ENCODE data around the gene SPATA46. TPM values are rescaled to one million over a fixed set of nuclear protein-coding genes. Genes with fewer than 3 reads are reported as not detected.
A peak's percentile ranks its signal among the peaks of the same experiment; 100 is the strongest.
"Not testable (repeated sequence)": the region's sequence is repeated elsewhere in the genome, so short reads cannot be mapped to it uniquely, and the experiment has no call there.

SPATA46 gene
- polyA plus RNA-seq, 2 donors, result not detected

GRCh38 chr1:162361349-162361748 is 15.3 kb downstream of the SPATA46 start:
- Histone ChIP-seq H3K4me3 (ENCODE audit: low read depth in 1 of 2, low read length in 2 of 2) (no peak overlapping the region), H3K4me1 (ENCODE audit: control insufficient read depth in 2 of 2, insufficient read depth in 2 of 2, low read length in 1 of 2) (peaks cover 3 to 8% of the 10 kb centered on the region in 2 donors), H3K36me3 (ENCODE audit: control insufficient read depth in 2 of 2, insufficient read depth in 2 of 2, low read length in 1 of 2) (peaks cover 0 to 2% of the 10 kb centered on the region in 2 donors), H3K9me3 (ENCODE audit: control insufficient read depth in 2 of 2, insufficient read depth in 1 of 2, low read depth in 1 of 2, low read length in 1 of 2) (no peaks in the 10 kb centered on the region), H3K27me3 (ENCODE audit: control insufficient read depth in 1 of 2, insufficient read depth in 2 of 2, low read length in 2 of 2) (no peaks in the 10 kb centered on the region), H3K27ac (ENCODE audit: low read depth in 2 of 2, low read length in 1 of 2) (peak overlapping the region in 1 of 2 donors; percentile 6)
- WGBS, 2 donors, result 93 to 95% methylated on average over 5 of the region's 5 CpGs

- WGBS, 2 donors, result 94 to 96% methylated on average over 4 of the region's 4 CpGs
- Histone ChIP-seq H3K4me1 (ENCODE audit: control insufficient read depth in 2 of 2, insufficient read depth in 2 of 2, low read length in 1 of 2) (peaks cover 3 to 6% of the 10 kb centered on the region in 2 donors), H3K9me3 (ENCODE audit: control insufficient read depth in 2 of 2, insufficient read depth in 1 of 2, low read depth in 1 of 2, low read length in 1 of 2) (no peaks in the 10 kb centered on the region), H3K27ac (ENCODE audit: low read depth in 2 of 2, low read length in 1 of 2) (no peak overlapping the region), H3K36me3 (ENCODE audit: control insufficient read depth in 2 of 2, insufficient read depth in 2 of 2, low read length in 1 of 2) (peaks cover 0 to 2% of the 10 kb centered on the region in 2 donors), H3K27me3 (ENCODE audit: control insufficient read depth in 1 of 2, insufficient read depth in 2 of 2, low read length in 2 of 2) (no peaks in the 10 kb centered on the region), H3K4me3 (ENCODE audit: low read depth in 1 of 2, low read length in 2 of 2) (no peak overlapping the region)
These were observed 15.8 kb downstream of the SPATA46 start for GRCh38 chr1:162360874-162361260.

DNA sequence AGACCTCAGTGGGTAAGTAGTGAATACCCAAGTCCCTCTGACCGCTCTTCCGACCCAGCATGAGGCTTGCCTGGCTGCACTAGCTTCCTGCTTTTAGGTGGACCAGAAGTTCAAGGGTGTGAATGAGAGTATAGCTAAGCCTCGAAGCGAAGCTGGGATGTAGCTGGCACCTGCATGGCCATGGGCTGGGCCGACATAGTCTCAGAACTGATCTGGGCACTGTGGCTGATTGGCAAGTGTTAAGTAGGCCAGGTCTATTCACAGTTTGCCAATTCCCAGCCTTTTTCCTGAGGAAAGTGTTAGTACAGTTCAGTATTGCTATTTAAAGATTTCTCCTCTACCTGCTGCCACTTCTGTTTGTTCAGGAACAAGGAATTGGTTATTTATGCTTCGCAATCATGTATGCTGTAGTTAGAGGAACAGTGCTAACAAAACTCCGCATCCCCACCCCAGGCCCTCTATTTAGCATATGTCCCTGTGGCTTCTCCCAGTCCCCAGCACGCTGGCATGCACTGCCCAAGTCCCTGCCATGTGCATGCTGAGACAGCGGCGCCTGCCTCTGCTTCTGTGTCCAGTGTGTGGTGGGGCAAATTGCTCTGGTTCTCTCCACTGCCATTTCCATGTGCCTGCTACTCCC is 16.3 kb downstream of the SPATA46 start:
- H3K9me3 ChIP-seq (ENCODE audit: control insufficient read depth in 2 of 2, insufficient read depth in 1 of 2, low read depth in 1 of 2, low read length in 1 of 2), result no peaks in the 10 kb centered on the region
- peaks cover 0 to 2% of the 10 kb centered on the region in 2 donors for H3K36me3 ChIP-seq (ENCODE audit: control insufficient read depth in 2 of 2, insufficient read depth in 2 of 2, low read length in 1 of 2)
- 85 to 92% methylated on average over 10 of the region's 10 CpGs for WGBS, 2 donors
- H3K4me3 ChIP-seq (ENCODE audit: low read depth in 1 of 2, low read length in 2 of 2), result no peak overlapping the region
- H3K4me1 ChIP-seq (ENCODE audit: control insufficient read depth in 2 of 2, insufficient read depth in 2 of 2, low read length in 1 of 2), result peaks cover 3 to 5% of the 10 kb centered on the region in 2 donors
- no peak overlapping the region for H3K27ac ChIP-seq (ENCODE audit: low read depth in 2 of 2, low read length in 1 of 2)
- no peaks in the 10 kb centered on the region for H3K27me3 ChIP-seq (ENCODE audit: control insufficient read depth in 1 of 2, insufficient read depth in 2 of 2, low read length in 2 of 2)

DNA sequence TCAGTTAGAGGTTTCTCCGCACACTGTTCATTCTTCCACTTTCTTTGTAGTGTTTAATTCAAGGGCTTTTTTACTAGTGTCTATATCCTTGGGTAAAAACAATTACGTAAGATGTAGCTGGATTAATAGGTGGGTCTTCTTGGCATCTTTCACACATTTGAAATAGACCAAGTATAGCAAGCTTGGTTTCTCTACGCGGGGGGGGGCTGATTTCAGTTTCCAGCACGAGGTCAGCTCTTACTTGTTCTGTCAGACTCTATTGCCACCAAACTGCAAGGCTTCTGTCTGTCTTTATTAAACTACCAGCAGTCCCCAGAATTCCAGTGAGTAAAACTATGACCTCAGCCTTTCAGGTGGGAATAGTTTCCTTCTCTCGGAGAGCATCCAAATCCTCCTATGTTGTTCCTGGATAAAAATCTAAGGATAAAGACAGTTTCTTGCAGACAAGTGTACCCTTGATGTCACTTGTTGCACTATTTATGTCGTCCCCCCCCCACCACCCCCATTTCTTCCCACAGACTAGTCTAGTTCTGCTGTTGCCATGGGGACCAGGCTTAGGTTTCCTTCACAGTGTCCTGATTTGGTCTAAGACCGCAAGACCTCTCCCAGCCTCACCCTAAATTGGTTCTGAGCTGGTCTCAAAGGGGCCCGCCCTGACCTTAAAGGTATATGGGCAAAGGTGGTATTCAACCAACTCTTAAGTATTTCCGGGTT is 17.0 kb downstream of the SPATA46 start:
- H3K4me3 ChIP-seq (ENCODE audit: low read depth in 1 of 2, low read length in 2 of 2), result no peak overlapping the region
- peaks cover 0 to 2% of the 10 kb centered on the region in 2 donors for H3K4me1 ChIP-seq (ENCODE audit: control insufficient read depth in 2 of 2, insufficient read depth in 2 of 2, low read length in 1 of 2)
- H3K36me3 ChIP-seq (ENCODE audit: control insufficient read depth in 2 of 2, insufficient read depth in 2 of 2, low read length in 1 of 2), result peaks cover 0 to 2% of the 10 kb centered on the region in 2 donors
- no peaks in the 10 kb centered on the region for H3K27me3 ChIP-seq (ENCODE audit: control insufficient read depth in 1 of 2, insufficient read depth in 2 of 2, low read length in 2 of 2)
- no peak overlapping the region for H3K27ac ChIP-seq (ENCODE audit: low read depth in 2 of 2, low read length in 1 of 2)
- WGBS, 2 donors, result 82 to 88% methylated on average over 10 of the region's 10 CpGs
- H3K9me3 ChIP-seq (ENCODE audit: control insufficient read depth in 2 of 2, insufficient read depth in 1 of 2, low read depth in 1 of 2, low read length in 1 of 2), result no peaks in the 10 kb centered on the region

GRCh38 chr1:162358928-162359327 is 17.7 kb downstream of the SPATA46 start:
- Histone ChIP-seq H3K27me3 (ENCODE audit: control insufficient read depth in 1 of 2, insufficient read depth in 2 of 2, low read length in 2 of 2) (no peaks in the 10 kb centered on the region), H3K9me3 (ENCODE audit: control insufficient read depth in 2 of 2, insufficient read depth in 1 of 2, low read depth in 1 of 2, low read length in 1 of 2) (no peaks in the 10 kb centered on the region), H3K36me3 (ENCODE audit: control insufficient read depth in 2 of 2, insufficient read depth in 2 of 2, low read length in 1 of 2) (peaks cover 0 to 2% of the 10 kb centered on the region in 2 donors), H3K4me3 (ENCODE audit: low read depth in 1 of 2, low read length in 2 of 2) (no peak overlapping the region), H3K4me1 (ENCODE audit: control insufficient read depth in 2 of 2, insufficient read depth in 2 of 2, low read length in 1 of 2) (peaks cover 0 to 2% of the 10 kb centered on the region in 2 donors), H3K27ac (ENCODE audit: low read depth in 2 of 2, low read length in 1 of 2) (no peak overlapping the region)
- WGBS, 2 donors, result 55 to 66% methylated on average over 1 of the region's 1 CpG

DNA sequence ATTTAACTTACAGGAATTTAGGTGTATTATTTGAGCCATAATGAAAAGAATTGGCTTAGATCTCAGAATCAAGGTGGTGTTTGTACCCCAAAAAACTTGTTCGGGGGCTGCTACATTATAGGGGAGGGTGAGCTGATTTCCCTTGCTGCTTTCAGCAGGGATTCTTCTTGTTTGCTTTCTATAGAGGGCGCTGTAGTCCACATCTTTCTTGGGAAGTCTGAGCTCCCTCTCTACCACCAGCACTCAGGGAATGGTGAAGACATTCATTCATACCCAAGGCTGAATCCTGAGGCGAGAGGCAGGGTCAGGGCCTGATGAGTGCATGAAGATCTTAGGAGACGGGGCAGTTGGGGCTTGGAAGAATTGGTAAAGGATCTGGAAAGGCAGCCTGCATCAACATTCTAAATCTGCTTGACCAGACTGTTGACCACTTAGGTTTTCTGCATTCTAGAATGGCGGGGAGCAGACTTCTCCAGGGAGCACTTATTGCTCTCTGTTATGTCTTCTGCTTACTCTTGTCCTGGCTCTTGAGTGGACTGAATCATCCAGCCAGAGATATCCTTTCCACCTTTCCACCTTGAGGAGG is 18.9 kb downstream of the SPATA46 start:
- Histone ChIP-seq H3K36me3 (ENCODE audit: control insufficient read depth in 2 of 2, insufficient read depth in 2 of 2, low read length in 1 of 2) (peaks cover 0 to 2% of the 10 kb centered on the region in 2 donors), H3K9me3 (ENCODE audit: control insufficient read depth in 2 of 2, insufficient read depth in 1 of 2, low read depth in 1 of 2, low read length in 1 of 2) (no peaks in the 10 kb centered on the region), H3K27me3 (ENCODE audit: control insufficient read depth in 1 of 2, insufficient read depth in 2 of 2, low read length in 2 of 2) (no peaks in the 10 kb centered on the region), H3K4me3 (ENCODE audit: low read depth in 1 of 2, low read length in 2 of 2) (no peak overlapping the region), H3K27ac (ENCODE audit: low read depth in 2 of 2, low read length in 1 of 2) (no peak overlapping the region), H3K4me1 (ENCODE audit: control insufficient read depth in 2 of 2, insufficient read depth in 2 of 2, low read length in 1 of 2) (peaks cover 0 to 2% of the 10 kb centered on the region in 2 donors)
- WGBS, 2 donors, result 59 to 60% methylated on average over 5 of the region's 5 CpGs

- WGBS, 2 donors, result 76 to 81% methylated on average over 5 of the region's 5 CpGs
- Histone ChIP-seq H3K36me3 (ENCODE audit: control insufficient read depth in 2 of 2, insufficient read depth in 2 of 2, low read length in 1 of 2) (peaks cover 0 to 2% of the 10 kb centered on the region in 2 donors), H3K4me3 (ENCODE audit: low read depth in 1 of 2, low read length in 2 of 2) (no peak overlapping the region), H3K27ac (ENCODE audit: low read depth in 2 of 2, low read length in 1 of 2) (no peak overlapping the region), H3K4me1 (ENCODE audit: control insufficient read depth in 2 of 2, insufficient read depth in 2 of 2, low read length in 1 of 2) (peaks cover 0 to 5% of the 10 kb centered on the region in 2 donors), H3K27me3 (ENCODE audit: control insufficient read depth in 1 of 2, insufficient read depth in 2 of 2, low read length in 2 of 2) (no peaks in the 10 kb centered on the region), H3K9me3 (ENCODE audit: control insufficient read depth in 2 of 2, insufficient read depth in 1 of 2, low read depth in 1 of 2, low read length in 1 of 2) (no peaks in the 10 kb centered on the region)
These were observed 23.0 kb downstream of the SPATA46 start for GRCh38 chr1:162353702-162354101.

DNA sequence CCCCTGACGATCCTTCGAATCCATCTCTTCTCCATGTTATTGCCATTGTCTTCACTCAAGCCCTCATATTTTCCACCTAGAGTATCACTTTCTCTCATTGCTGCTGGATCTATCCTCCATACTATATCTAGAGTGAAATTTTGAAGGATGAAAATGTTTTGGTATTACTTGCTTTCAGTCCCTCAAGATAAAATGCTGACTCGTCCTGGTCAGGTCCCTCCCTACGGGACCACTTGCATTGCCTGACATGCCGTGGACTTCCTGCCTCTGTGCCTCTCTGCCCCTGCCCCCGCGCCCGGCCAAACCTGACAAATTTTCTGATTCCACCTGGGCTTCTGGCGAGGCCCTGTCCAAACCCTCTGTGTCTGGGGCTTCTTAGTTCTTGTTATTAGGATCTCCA is 23.6 kb downstream of the SPATA46 start:
- Histone ChIP-seq H3K27me3 (ENCODE audit: control insufficient read depth in 1 of 2, insufficient read depth in 2 of 2, low read length in 2 of 2) (no peaks in the 10 kb centered on the region), H3K9me3 (ENCODE audit: control insufficient read depth in 2 of 2, insufficient read depth in 1 of 2, low read depth in 1 of 2, low read length in 1 of 2) (no peaks in the 10 kb centered on the region), H3K27ac (ENCODE audit: low read depth in 2 of 2, low read length in 1 of 2) (no peak overlapping the region), H3K4me1 (ENCODE audit: control insufficient read depth in 2 of 2, insufficient read depth in 2 of 2, low read length in 1 of 2) (peaks cover 0 to 5% of the 10 kb centered on the region in 2 donors), H3K4me3 (ENCODE audit: low read depth in 1 of 2, low read length in 2 of 2) (no peak overlapping the region), H3K36me3 (ENCODE audit: control insufficient read depth in 2 of 2, insufficient read depth in 2 of 2, low read length in 1 of 2) (peaks cover 0 to 2% of the 10 kb centered on the region in 2 donors)
- 88% methylated on average over 9 of the region's 9 CpGs for WGBS, 2 donors

DNA sequence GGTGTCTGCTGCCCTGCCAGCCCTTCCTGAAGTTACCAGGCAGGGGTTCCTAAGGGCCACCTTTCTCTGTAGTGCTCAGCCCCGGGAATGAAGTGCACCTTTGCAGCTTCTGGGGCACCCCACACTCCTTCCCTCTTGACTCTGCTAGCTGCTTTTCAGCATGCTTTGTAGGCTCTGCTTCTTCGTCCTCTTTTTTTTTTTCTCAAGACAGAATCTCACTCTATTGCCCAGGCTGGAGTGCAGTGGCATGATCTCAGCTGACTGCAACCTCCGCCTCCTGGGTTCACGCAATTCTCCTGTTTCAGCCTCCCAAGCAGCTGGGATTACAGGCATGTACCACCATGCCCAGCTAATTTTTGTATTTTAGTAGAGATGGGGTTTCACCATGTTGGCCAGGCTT is 24.8 kb downstream of the SPATA46 start:
- not testable (repeated sequence) for H3K27me3 ChIP-seq (ENCODE audit: control insufficient read depth in 1 of 2, insufficient read depth in 2 of 2, low read length in 2 of 2); H3K9me3 ChIP-seq (ENCODE audit: control insufficient read depth in 2 of 2, insufficient read depth in 1 of 2, low read depth in 1 of 2, low read length in 1 of 2); H3K27ac ChIP-seq (ENCODE audit: low read depth in 2 of 2, low read length in 1 of 2); H3K4me3 ChIP-seq (ENCODE audit: low read depth in 1 of 2, low read length in 2 of 2); H3K4me1 ChIP-seq (ENCODE audit: control insufficient read depth in 2 of 2, insufficient read depth in 2 of 2, low read length in 1 of 2); H3K36me3 ChIP-seq (ENCODE audit: control insufficient read depth in 2 of 2, insufficient read depth in 2 of 2, low read length in 1 of 2)
- WGBS, 2 donors, result 68 to 91% methylated on average over 3 to 4 of the region's 4 CpGs

Measured in esophagus (tissue), 2 donors.